ENCODE measurements around the gene GUSB. TPM values are rescaled to one million over a fixed set of nuclear protein-coding genes. Genes with fewer than 3 reads are reported as not detected.

GUSB gene
- total RNA-seq, 1 experiment from 2014 or later = 65.6 TPM

- ChIA-PET CTCF (no interaction called here), POLR2A (ENCODE audit: low non-redundant PET) (no interaction called here)
- intact Hi-C loops (cut with micrococcal nuclease; ENCODE audit: unreplicated experiment) = no loop called here
- Histone ChIP-seq H3K4me1 (ENCODE audit: insufficient read depth, low read length, poor library complexity, severe bottlenecking) (no peaks in the 10 kb centered on the region), H3K4me3 (ENCODE audit: low read depth, low read length, poor library complexity, severe bottlenecking) (no peak overlapping the region), H3K27ac (ENCODE audit: low read depth, low read length, poor library complexity, severe bottlenecking) (no peak overlapping the region), H3K36me3 (ENCODE audit: insufficient read depth, low read length, poor library complexity, severe bottlenecking) (no peaks in the 10 kb centered on the region), H3K9me3 (ENCODE audit: low read depth, low read length, poor library complexity, severe bottlenecking) (no peaks in the 10 kb centered on the region), H3K27me3 (replicated peaks; ENCODE audit: insufficient read depth, low read depth, low read length, poor library complexity) (no peaks in the 10 kb centered on the region)
- TF ChIP-seq, protein P1, sequence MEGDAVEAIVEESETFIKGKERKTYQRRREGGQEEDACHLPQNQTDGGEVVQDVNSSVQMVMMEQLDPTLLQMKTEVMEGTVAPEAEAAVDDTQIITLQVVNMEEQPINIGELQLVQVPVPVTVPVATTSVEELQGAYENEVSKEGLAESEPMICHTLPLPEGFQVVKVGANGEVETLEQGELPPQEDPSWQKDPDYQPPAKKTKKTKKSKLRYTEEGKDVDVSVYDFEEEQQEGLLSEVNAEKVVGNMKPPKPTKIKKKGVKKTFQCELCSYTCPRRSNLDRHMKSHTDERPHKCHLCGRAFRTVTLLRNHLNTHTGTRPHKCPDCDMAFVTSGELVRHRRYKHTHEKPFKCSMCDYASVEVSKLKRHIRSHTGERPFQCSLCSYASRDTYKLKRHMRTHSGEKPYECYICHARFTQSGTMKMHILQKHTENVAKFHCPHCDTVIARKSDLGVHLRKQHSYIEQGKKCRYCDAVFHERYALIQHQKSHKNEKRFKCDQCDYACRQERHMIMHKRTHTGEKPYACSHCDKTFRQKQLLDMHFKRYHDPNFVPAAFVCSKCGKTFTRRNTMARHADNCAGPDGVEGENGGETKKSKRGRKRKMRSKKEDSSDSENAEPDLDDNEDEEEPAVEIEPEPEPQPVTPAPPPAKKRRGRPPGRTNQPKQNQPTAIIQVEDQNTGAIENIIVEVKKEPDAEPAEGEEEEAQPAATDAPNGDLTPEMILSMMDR (conservative IDR thresholded peaks at IDR 0.05; ENCODE audit: low read depth, low read length) = no peak
- no peak for TF ChIP-seq EZH2 (IDR thresholded peaks at IDR 0.05; ENCODE audit: borderline replicate concordance, low read depth, low read length, poor library complexity, severe bottlenecking)
- BruUV-seq (replicated peaks) = no TSS peak
- no peak for DNase-seq (ENCODE audit: low spot score)
Measured at GRCh38 chr7:65912237-65912636, 69.8 kb downstream of the GUSB start.

Other genes with a start within 250 kb of the GUSB start
- 30.5 and 36.8 TPM in 2 replicates for gene VKORC1L1, start 109.1 kb downstream of the GUSB start, total RNA-seq (2021)
- gene ASL, start 93.6 kb upstream of the GUSB start, total RNA-seq (2021) = 10.7 and 14.3 TPM in 2 replicates
- 36.6 and 42.5 TPM in 2 replicates for gene CRCP, start 132.6 kb upstream of the GUSB start, total RNA-seq (2021)
- gene TPST1, start 223.1 kb upstream of the GUSB start, total RNA-seq (2021) = 8.0 and 11.0 TPM in 2 replicates

Measured in A673 (cell line).